OCI-LY3 (cell line): ENCODE measurements around the gene SLC13A3.

Experiments
- EZH2phosphoT487 ChIP-seq: fragments of 200-600 bp; shearing (Covaris generic); IDR thresholded peaks from 2 replicates; pipeline ENCODE4 v1.6.1; 2018; ENCODE audit warnings: antibody characterized with exemption, mixed run types, low read depth
- TF ChIP-seq, protein P1 (sequence below): fragments of 200-600, 300-600 bp; sonication (generic); IDR thresholded peaks from 2 replicates; pipeline ENCODE4 v1.5.1; 2014; ENCODE audit warnings: antibody characterized with exemption, low read length, low read depth

GRCh38 chr20:46665602-46666001 lies 14.3 kb upstream of the SLC13A3 start:
- no peak for TF ChIP-seq EZH2phosphoT487
- TF ChIP-seq, protein P1, sequence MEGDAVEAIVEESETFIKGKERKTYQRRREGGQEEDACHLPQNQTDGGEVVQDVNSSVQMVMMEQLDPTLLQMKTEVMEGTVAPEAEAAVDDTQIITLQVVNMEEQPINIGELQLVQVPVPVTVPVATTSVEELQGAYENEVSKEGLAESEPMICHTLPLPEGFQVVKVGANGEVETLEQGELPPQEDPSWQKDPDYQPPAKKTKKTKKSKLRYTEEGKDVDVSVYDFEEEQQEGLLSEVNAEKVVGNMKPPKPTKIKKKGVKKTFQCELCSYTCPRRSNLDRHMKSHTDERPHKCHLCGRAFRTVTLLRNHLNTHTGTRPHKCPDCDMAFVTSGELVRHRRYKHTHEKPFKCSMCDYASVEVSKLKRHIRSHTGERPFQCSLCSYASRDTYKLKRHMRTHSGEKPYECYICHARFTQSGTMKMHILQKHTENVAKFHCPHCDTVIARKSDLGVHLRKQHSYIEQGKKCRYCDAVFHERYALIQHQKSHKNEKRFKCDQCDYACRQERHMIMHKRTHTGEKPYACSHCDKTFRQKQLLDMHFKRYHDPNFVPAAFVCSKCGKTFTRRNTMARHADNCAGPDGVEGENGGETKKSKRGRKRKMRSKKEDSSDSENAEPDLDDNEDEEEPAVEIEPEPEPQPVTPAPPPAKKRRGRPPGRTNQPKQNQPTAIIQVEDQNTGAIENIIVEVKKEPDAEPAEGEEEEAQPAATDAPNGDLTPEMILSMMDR: no peak
